CD4-positive, alpha-beta T cell treated with Interleukin-17A for 4 hours (primary cell): ENCODE data around the gene AFF1.

Experiments
- DNase-seq: peaks from one replicate; pipeline ENCODE4 v3.0.0-alpha.2; 2020; ENCODE audit warnings: mixed read lengths

The AFF1 gene

DNA sequence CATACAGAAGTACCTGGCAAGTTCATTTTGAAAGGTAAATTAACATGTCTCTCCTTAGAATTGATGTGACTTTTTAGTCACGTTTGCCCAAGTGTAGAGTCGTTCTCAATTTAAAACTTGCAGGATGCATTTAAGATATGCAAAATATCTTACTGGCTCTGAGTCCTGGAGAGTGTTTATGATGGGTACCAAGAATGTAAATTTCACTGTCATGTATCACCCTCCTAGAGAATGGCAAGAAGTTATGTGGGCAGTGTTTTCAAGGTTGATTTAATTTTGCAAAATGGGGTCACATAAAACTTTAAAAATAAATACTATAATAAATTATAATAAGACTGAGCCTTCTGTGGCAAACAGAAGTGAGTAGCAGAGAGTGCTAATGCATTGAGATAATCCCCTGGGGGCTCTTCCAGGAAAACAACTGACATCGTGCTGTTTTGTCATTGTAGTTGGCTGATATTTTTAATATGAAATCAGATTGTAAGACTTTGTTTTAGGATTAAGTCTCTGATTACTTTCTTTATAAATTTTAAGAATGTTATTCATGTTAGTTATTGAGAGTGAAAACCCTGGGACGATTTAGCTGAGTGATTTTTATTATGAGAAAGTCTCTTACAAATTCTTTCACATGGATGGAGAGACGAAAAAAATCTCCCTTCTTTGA, 103.0 kb downstream of the AFF1 start:
- DNase-seq, result no peak

DNA sequence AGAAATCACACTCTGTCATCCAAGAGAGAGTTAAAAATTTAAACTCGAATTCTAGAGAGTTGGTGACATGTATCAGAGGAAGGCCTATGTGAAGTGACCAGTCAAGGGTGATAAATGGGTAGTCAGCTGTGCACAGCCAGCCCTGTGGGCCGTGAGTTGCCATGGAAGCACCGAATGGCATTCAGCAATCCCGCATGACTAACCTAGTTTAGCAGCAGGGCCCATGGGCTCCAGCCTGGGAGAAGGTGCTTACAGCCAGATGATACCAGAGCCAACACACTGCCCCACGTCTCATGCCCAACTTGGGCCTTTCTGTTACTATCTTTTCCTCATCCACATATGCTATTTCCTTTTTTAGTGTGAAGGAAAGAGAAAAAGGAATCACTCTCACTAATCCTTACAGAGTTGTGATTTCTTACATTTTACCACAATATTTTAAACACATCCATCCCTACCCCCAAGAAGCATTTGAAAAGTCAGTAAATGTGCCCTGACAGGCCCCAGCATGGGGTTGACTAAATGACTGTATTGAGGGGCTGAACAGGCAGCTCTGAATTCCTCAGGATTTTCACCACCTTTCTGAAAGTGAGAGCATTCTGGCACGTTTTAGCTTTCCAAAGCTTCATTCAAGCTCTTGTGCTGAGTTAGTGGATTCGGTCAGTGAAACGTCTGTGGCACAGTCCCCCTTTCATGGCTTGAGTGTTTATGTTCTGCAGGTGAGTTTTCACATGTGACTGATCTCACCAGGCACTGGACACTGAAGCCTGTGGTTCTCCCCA, 104.2 kb downstream of the AFF1 start:
- DNase-seq, result no peak

GRCh38 chr4:87041141-87041540, 106.3 kb downstream of the AFF1 start:
- DNase-seq, result no peak

DNA sequence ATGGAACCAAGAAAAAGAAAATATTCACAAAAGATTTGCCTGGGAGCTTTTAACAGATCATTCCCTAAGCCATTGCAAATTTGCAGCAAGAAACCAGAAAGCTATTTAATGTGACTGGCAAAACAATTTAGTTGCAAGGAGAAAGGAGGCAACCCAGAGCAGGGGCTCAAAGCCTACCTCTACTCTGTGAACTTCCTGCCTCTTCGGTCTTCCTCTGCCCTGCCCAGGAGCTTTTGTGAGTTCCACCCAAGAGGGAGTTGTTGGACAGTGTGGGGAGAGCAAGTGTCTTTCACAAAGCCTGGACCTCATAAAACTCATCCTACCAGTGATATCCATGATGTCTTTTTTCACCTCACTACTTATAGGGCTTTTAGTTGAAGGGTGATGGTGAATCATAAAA, 107.4 kb downstream of the AFF1 start:
- DNase-seq, result peak; percentile 22

- DNase-seq, result no peak
These were observed 108.4 kb downstream of the AFF1 start for GRCh38 chr4:87042986-87043820.

- no peak for DNase-seq
These were observed 109.9 kb downstream of the AFF1 start for GRCh38 chr4:87044511-87045233.

- no peak for DNase-seq
These were observed 110.4 kb downstream of the AFF1 start for GRCh38 chr4:87045234-87045558.

DNA sequence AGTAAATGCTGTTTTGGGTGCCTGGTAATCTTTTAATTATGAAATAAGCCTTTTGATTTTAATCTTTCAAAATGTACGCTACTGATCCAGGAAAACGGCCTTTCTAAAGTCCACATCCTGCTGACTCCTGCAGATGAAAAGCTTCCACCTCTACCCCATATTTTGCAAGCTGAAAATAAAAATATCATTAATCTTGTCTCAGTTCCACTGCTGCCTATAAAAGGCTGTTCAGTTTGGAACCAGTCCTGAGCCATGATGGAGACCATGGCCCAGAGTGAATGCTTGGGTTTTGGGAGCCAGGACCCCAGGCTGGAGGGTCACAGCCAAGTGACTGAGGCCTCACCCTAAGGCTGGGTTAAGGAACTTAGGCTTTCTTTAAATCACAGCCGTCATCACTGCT, 110.8 kb downstream of the AFF1 start:
- no peak for DNase-seq

GRCh38 chr4:87046121-87046551, 111.3 kb downstream of the AFF1 start:
- DNase-seq, result no peak

- no peak for DNase-seq
These were observed 112.5 kb downstream of the AFF1 start for GRCh38 chr4:87047281-87047798.

- DNase-seq, result no peak
These were observed 114.7 kb downstream of the AFF1 start for GRCh38 chr4:87049508-87049907.

DNA sequence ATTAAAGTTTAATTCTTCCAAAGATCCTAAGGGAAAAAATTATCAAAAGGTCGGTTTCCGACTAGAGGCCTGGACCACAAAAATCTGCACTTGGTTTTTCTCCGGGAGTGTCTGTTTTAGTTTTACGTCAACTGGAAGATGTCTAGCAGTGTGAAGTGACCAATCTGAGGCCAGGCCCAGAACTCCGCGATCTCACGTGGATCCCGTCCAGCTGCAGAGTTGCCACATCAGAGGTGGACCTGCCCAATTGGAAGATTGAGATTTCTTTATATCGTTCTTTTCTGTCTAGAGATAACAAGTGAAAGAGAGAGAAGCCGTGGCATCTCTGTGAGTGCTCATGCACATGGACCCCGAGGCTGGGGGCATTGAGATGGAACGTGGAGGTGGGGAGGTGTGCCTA, 115.8 kb downstream of the AFF1 start:
- DNase-seq, result no peak

DNA sequence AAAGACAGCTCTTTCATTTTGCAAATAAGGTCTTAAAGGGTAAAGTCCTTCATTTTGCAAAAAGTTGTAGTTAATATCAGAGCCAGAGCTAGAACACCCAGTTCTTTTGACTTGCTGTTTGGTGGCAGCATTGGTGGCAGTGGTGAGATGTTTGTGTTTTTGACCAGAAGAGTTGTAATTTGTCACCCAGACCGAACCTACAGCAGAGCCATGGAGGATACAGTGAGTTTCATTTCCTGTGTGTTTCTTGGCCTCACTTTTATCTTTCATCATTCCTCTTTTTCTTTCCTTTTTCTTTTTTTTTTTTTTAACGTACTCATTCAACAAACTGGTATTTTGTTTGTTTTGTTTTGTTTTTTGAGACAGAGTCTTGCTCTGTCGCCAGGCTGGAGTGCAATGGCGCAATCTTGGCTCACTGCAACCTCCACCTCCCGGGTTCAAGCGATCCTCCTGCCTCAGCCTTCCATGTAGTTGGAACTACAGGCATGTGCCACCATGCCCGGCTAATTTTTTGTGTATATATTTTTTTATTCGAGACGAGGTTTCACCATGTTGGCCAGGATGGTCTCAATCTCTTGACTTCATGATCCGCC, 116.4 kb downstream of the AFF1 start:
- DNase-seq, result no peak

- DNase-seq, result no peak
These were observed 117.8 kb downstream of the AFF1 start for GRCh38 chr4:87052615-87053014.

GRCh38 chr4:87053176-87053658, 118.4 kb downstream of the AFF1 start:
- no peak for DNase-seq

- DNase-seq, result no peak
These were observed 119.3 kb downstream of the AFF1 start for GRCh38 chr4:87053802-87054767.

DNA sequence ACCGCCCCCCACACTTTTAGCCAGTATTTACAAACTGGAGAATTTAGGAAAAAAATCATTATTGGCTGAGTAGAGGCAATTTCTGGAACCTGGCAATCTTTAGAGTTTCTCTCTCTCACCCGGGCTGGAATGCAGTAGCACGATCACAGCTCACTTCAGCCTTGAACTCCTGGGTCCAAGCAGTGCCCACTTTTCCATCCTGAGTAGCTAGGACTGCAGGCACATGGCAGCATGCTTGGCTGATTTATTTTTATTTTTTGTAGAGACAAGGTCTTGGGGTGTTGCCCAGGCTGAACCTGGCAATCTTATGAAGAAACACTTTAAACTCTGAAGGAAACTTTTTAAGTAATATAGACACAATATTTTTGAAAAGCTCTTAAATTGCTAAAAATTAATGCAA, 120.1 kb downstream of the AFF1 start:
- no peak for DNase-seq

DNA sequence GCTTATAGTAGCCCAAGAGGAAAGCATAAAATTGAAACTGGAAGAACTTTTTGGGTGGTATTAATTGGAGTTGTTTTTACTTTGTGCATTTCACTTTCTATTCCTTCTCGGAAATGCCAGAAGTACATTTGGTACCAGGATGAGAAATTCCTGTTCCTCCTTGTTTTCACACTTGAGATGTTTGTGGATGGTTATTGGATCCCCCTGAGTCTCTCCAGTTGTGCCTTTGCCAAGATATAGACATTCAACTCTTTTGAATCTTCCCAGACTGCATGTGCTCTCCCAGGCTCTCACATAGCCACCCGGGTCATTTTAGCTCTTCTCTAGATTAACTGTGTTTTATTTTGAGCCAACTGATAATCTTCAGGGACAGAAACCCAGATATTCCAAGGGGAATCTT, 120.5 kb downstream of the AFF1 start:
- DNase-seq, result no peak

- no peak for DNase-seq
These were observed 122.1 kb downstream of the AFF1 start for GRCh38 chr4:87056881-87057280.

DNA sequence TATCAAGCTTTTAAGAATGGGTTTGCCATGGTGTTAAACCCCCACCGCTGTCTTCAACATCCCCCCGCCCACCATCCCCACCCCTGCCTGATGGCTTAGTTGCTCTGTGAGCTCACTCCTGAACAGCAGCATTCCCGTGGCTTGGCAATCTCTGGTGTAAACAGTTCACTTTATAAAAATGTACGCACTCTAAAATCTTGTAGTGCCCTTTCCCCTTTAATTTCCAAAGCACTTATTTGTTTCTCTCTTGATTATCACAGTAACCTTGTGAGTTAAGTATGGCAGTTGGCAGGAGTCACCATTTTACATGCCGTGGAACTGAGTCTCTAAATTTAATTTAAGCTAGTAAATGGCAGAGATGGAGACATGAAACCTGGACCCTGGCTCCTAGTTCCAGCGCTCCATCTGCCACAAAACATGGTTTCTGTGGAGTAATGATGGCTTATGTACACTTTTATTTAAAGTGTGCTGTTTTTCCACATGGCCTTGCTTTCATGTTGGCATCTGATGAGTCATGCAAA, 123.1 kb downstream of the AFF1 start:
- DNase-seq, result no peak
